ENCODE measurements around the gene COL18A1. TPM values are rescaled to one million over a fixed set of nuclear protein-coding genes. Genes with fewer than 3 reads are reported as not detected.

The COL18A1 gene
- total and polyA plus RNA-seq, 9 of the 15 experiments (the other 6 are each of a cell fraction or from before 2014, with no cell fraction given) = 0.14 to 16.4 (median 2.0) TPM

GRCh38 chr21:45459171-45460010 is 54.4 kb downstream of the COL18A1 start:
- Histone ChIP-seq H4K20me1 (replicated peaks; ENCODE audit: control insufficient read depth, insufficient read depth, low read length) (peaks cover 45% of the 10 kb centered on the region), H3K27ac (ENCODE audit: extremely low read depth, low read depth, low read length) (no peak overlapping the region), H3K9me3 (replicated peaks; ENCODE audit: control insufficient read depth, insufficient read depth, low read depth, low read length) (no peaks in the 10 kb centered on the region), H3K79me2 (ENCODE audit: control insufficient read depth, insufficient read depth, low read length) (no peaks in the 10 kb centered on the region), H3K4me1 (replicated peaks in 1 of 2; ENCODE audit: control insufficient read depth in 2 of 2, insufficient read depth in 2 of 2, low read length in 2 of 2) (peaks cover 0 to 58% of the 10 kb centered on the region in 2 experiments; a peak in 3 of 5 replicates), H3K9ac (ENCODE audit: insufficient read depth in 1 of 2, low read depth in 2 of 2, low read length in 2 of 2) (no peak overlapping the region; a peak in 1 of 4 replicates), H3K9me1 (ENCODE audit: control insufficient read depth, insufficient read depth, low read length) (peaks cover under 1% of the 10 kb centered on the region), H3K27me3 (ENCODE audit: control insufficient read depth in 2 of 2, insufficient read depth in 2 of 2, low read length in 2 of 2) (peaks cover 5 to 14% of the 10 kb centered on the region in 2 experiments; a peak in 4 of 5 replicates), H3K36me3 (ENCODE audit: control insufficient read depth, insufficient read depth, low read length) (no peaks in the 10 kb centered on the region), H3K4me3 (no peak overlapping the region), H3K4me2 (ENCODE audit: insufficient read depth, low read length) (no peak overlapping the region), H2AFZ (ENCODE audit: low read depth, low read length) (no peak overlapping the region)
- DNase-seq (ENCODE audit: extremely low read depth in 1 of 4, low spot score in 3 of 4) (no peak), ATAC-seq (no peak; the same call in 2 of the 3 replicates), FAIRE-seq (no peak)
- in situ Hi-C loops (cut with MboI) = loop anchor here (5.0 kb wide), 1 partner anchor 353 kb away; no protein-coding TSS in a partner anchor
- TF ChIP-seq FUS (optimal IDR thresholded peaks at IDR 0.05; ENCODE audit: low read depth, low read length) (no peak), ZNF23 (CRISPR knock-in tag; IDR thresholded peaks at IDR 0.05) (no peak), ZFP36 (IDR thresholded peaks at IDR 0.05; ENCODE audit: low read depth, low read length, partially characterized antibody) (peak; percentile 89), BHLHE40 (IDR thresholded peaks at IDR 0.05; ENCODE audit: low read length) (no peak), POLR3G (IDR thresholded peaks at IDR 0.05; ENCODE audit: extremely low read depth, insufficient read length, insufficient replicate concordance) (no peak), POLR2A (conservative IDR thresholded peaks at IDR 0.05) (no peak)
- TF ChIP-seq, protein P1, sequence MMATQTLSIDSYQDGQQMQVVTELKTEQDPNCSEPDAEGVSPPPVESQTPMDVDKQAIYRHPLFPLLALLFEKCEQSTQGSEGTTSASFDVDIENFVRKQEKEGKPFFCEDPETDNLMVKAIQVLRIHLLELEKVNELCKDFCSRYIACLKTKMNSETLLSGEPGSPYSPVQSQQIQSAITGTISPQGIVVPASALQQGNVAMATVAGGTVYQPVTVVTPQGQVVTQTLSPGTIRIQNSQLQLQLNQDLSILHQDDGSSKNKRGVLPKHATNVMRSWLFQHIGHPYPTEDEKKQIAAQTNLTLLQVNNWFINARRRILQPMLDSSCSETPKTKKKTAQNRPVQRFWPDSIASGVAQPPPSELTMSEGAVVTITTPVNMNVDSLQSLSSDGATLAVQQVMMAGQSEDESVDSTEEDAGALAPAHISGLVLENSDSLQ (IDR thresholded peaks at IDR 0.05) = peak; percentile 11; the same call in 1 of the 2 replicates
- ChIA-PET POLR2A (interaction anchor here (0.6 to 2.1 kb wide), 4 partner anchors 10 to 422 kb away, joined by 3 to 5 read pairs (median 4); no protein-coding TSS in a partner anchor), CTCF (ENCODE audit: low intra/inter-chr PET ratio) (no interaction called here)
- intact Hi-C loops (cut with micrococcal nuclease) = no loop called here
- no TSS peak for BruUV-seq (replicated peaks)
- 24% methylated on average over 19 of the region's 23 CpGs for WGBS (ENCODE audit: insufficient coverage, low coverage, missing lambda C conversion rate)
